ENCODE data around the gene NPEPL1. TPM values are rescaled to one million over a fixed set of nuclear protein-coding genes. Genes with fewer than 3 reads are reported as not detected.

Gene NPEPL1
- total RNA-seq, 1 experiment from 2014 or later: 31.1 TPM

DNA sequence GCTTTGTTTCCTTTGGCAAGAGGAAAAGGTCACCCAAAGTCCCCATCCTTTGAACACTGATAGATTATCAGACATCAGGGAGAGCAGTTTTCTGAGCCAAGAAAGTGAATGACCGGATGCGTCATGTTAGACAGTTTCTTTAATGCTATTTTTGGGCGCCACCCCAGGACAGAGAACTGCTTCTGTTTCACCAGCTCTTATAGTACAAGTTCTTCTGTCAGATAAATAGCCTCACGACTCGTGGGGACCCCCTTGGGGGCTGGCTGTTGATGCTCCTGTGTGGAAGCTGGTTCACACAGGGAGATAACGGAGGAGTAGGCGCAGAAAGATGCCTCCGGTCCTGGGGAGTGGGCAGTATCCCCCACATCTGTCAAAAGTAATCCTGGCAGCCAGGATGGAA lies 54.6 kb downstream of the NPEPL1 start:
- Histone ChIP-seq H2BK5ac (ENCODE audit: insufficient read length, low read length) (no peak overlapping the region), H3K23me2 (ENCODE audit: insufficient read length, low read depth, low read length, poor library complexity, severe bottlenecking) (no peaks in the 10 kb centered on the region), H2BK120ac (ENCODE audit: low read depth, low read length, poor library complexity, severe bottlenecking) (no peak overlapping the region), H3K4me2 (ENCODE audit: insufficient read depth, insufficient read length, low read length) (no peak overlapping the region), H3K79me1 (ENCODE audit: insufficient read depth, low read depth, low read length, poor library complexity, severe bottlenecking) (no peaks in the 10 kb centered on the region), H3K79me2 (ENCODE audit: insufficient read depth, low read length) (no peaks in the 10 kb centered on the region), H3K56ac (ENCODE audit: insufficient read length, low read depth, low read length) (no peak overlapping the region), H3K4me1 (ENCODE audit: insufficient read depth, low read length) (no peaks in the 10 kb centered on the region), H3K4ac (ENCODE audit: low read depth, low read length) (no peak overlapping the region), H3K27ac (ENCODE audit: insufficient read length, low read depth, low read length) (no peak overlapping the region), H3K18ac (ENCODE audit: insufficient read length, low read depth, low read length) (no peak overlapping the region), H4K8ac (replicated peaks; ENCODE audit: insufficient read length, low read depth, low read length) (no peak overlapping the region), H3K23ac (ENCODE audit: insufficient read length, low read depth, low read length) (no peak overlapping the region), H2BK15ac (ENCODE audit: low read depth, low read length) (no peak overlapping the region), H3K9me3 (ENCODE audit: control insufficient read depth, low read depth, low read length) (no peaks in the 10 kb centered on the region), H3K14ac (ENCODE audit: insufficient read depth, low read length) (no peak overlapping the region), H2AFZ (ENCODE audit: low read length) (no peak overlapping the region), H2AK5ac (ENCODE audit: insufficient read length, low read length) (no peak overlapping the region), H3K9ac (ENCODE audit: extremely low read depth, insufficient read length, low read length) (no peak overlapping the region), H3T11ph (ENCODE audit: low read length) (no peak overlapping the region), H4K20me1 (ENCODE audit: control insufficient read depth, insufficient read depth, insufficient read length) (no peaks in the 10 kb centered on the region), H4K91ac (ENCODE audit: insufficient read length, low read depth, low read length) (no peak overlapping the region), H3K27me3 (ENCODE audit: insufficient read depth, low read length) (no peaks in the 10 kb centered on the region; the same call in 1 of the 2 replicates), H2BK20ac (ENCODE audit: low read depth, low read length, poor library complexity, severe bottlenecking) (no peak overlapping the region), H4K5ac (ENCODE audit: insufficient read length, low read depth, low read length) (no peak overlapping the region), H2BK12ac (ENCODE audit: insufficient read length, low read depth, low read length) (no peak overlapping the region)
- Mint-ChIP-seq H3K36me3 (ENCODE audit: insufficient read depth in 1 of 3, low read depth in 3 of 3) (peaks cover 0 to 12% (median 3%) of the 10 kb centered on the region in 3 experiments; a peak in 4 of 7 replicates), H3K4me3 (no peak overlapping the region), H3K27ac (no peak overlapping the region), H3K4me1 (peaks cover 12 to 15% of the 10 kb centered on the region in 2 experiments), H3K9me3 (peaks cover 0 to 3% of the 10 kb centered on the region in 2 experiments; a peak in 3 of 5 replicates), H3K27me3 (ENCODE audit: low read depth) (peaks cover 75% of the 10 kb centered on the region)
- WGBS (ENCODE audit: extremely low coverage, insufficient read length, low lambda C conversion rate): no CpG with 5 or more reads among the region's 8 CpGs
- TF ChIP-seq, protein P1, sequence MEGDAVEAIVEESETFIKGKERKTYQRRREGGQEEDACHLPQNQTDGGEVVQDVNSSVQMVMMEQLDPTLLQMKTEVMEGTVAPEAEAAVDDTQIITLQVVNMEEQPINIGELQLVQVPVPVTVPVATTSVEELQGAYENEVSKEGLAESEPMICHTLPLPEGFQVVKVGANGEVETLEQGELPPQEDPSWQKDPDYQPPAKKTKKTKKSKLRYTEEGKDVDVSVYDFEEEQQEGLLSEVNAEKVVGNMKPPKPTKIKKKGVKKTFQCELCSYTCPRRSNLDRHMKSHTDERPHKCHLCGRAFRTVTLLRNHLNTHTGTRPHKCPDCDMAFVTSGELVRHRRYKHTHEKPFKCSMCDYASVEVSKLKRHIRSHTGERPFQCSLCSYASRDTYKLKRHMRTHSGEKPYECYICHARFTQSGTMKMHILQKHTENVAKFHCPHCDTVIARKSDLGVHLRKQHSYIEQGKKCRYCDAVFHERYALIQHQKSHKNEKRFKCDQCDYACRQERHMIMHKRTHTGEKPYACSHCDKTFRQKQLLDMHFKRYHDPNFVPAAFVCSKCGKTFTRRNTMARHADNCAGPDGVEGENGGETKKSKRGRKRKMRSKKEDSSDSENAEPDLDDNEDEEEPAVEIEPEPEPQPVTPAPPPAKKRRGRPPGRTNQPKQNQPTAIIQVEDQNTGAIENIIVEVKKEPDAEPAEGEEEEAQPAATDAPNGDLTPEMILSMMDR (conservative IDR thresholded peaks at IDR 0.05): no peak
- no peak for DNase-seq

All from H9 (cell line).